Hepatocyte (in vitro differentiated cells): ENCODE measurements around the gene AP1S3.

Experiments used
- EZH2phosphoT487 ChIP-seq: fragments of 200-600 bp; sonication (generic); IDR thresholded peaks from one replicate; pipeline ENCODE4 v1.6.1; 2018; ENCODE audit warnings: antibody characterized with exemption, mild to moderate bottlenecking, low read depth, moderate library complexity; ENCODE audit not compliant: unreplicated experiment, severe bottlenecking
- TF ChIP-seq, protein P1 (sequence below): fragments of 200-600 bp; sonication (generic); IDR thresholded peaks from 2 replicates; pipeline ENCODE4 v1.5.1; 2016; ENCODE audit warnings: antibody characterized with exemption, mild to moderate bottlenecking; ENCODE audit not compliant: poor library complexity

DNA sequence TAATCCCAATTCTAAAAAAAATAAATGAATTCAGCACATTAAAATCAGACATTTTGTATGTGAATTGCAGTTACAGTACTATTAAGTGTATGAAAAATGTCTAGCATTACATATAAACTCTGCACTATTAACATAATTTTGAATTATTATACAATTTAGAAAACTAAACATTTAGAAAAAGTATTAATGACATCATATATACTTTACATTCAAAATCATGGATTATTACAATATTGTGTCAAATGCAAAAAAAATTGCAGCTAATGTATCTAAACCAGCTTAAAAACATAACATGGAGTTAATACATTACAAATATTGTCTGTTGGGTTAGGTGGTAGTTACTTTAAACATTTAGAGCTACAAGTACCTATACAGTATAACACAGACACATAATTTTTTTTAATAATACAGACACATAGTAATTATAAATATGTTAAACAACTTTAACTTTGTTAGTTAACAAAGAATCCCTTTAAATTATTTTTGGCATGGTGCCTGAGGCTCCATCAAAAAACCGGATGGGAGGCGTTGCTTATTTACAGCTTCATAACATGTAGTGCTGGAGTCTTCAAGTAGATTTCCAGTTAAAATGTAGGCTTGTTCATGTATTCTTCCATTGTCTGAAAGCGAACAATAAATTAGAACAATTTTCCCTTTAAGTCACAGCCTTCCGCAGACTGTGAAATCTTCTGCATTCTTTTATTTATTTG is 79.1 kb downstream of the AP1S3 start:
- TF ChIP-seq, protein P1, sequence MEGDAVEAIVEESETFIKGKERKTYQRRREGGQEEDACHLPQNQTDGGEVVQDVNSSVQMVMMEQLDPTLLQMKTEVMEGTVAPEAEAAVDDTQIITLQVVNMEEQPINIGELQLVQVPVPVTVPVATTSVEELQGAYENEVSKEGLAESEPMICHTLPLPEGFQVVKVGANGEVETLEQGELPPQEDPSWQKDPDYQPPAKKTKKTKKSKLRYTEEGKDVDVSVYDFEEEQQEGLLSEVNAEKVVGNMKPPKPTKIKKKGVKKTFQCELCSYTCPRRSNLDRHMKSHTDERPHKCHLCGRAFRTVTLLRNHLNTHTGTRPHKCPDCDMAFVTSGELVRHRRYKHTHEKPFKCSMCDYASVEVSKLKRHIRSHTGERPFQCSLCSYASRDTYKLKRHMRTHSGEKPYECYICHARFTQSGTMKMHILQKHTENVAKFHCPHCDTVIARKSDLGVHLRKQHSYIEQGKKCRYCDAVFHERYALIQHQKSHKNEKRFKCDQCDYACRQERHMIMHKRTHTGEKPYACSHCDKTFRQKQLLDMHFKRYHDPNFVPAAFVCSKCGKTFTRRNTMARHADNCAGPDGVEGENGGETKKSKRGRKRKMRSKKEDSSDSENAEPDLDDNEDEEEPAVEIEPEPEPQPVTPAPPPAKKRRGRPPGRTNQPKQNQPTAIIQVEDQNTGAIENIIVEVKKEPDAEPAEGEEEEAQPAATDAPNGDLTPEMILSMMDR = no peak
- TF ChIP-seq EZH2phosphoT487 = no peak
